MM.1S (cell line): Measurements from ENCODE around the gene DCHS2.

Experiments
- EZH2 ChIP-seq: fragments of 300-600 bp; sonication (generic); optimal IDR thresholded peaks from 2 replicates; pipeline ENCODE3; 2017; ENCODE audit warnings: low read depth, mild to moderate bottlenecking, antibody characterized with exemption, low read length, mixed read lengths
- EZH2phosphoT487 ChIP-seq: fragments of 300-600 bp; sonication (generic); IDR thresholded peaks from 2 replicates; pipeline ENCODE4 v1.6.1; 2018; ENCODE audit warnings: antibody characterized with exemption, low read length
- TF ChIP-seq, protein P1 (sequence below): fragments of 300-600 bp; sonication (generic); IDR thresholded peaks from 2 replicates; pipeline ENCODE4 v1.5.1; 2016; ENCODE audit warnings: antibody characterized with exemption, low read length, mixed read lengths

DNA sequence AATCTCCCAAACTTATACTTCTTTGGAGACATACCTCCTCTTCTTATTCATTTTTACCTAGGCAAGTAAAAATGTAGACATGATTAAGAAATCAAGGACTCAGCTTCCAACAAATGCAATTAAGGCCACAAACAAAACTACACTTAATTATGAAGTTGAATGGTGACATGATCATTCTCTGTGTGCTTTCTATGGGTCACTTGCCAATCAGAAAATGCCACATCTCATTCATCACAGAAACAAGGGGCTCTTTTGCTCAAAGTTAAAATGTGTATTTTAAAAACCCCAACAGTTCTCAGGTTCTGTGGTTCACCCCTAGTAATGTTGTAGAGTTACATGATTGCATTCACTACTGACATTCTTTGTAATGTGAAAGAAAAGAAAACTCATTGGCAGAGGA is 273.5 kb downstream of the DCHS2 start:
- TF ChIP-seq, protein P1, sequence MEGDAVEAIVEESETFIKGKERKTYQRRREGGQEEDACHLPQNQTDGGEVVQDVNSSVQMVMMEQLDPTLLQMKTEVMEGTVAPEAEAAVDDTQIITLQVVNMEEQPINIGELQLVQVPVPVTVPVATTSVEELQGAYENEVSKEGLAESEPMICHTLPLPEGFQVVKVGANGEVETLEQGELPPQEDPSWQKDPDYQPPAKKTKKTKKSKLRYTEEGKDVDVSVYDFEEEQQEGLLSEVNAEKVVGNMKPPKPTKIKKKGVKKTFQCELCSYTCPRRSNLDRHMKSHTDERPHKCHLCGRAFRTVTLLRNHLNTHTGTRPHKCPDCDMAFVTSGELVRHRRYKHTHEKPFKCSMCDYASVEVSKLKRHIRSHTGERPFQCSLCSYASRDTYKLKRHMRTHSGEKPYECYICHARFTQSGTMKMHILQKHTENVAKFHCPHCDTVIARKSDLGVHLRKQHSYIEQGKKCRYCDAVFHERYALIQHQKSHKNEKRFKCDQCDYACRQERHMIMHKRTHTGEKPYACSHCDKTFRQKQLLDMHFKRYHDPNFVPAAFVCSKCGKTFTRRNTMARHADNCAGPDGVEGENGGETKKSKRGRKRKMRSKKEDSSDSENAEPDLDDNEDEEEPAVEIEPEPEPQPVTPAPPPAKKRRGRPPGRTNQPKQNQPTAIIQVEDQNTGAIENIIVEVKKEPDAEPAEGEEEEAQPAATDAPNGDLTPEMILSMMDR, result no peak
- TF ChIP-seq EZH2, result no peak
- TF ChIP-seq EZH2phosphoT487, result no peak
